HepG2 (cell line): ENCODE results near the gene ARHGAP12. TPM values are rescaled to one million over a fixed set of nuclear protein-coding genes. Genes with fewer than 3 reads are reported as not detected.
A peak's percentile ranks its signal among the peaks of the same experiment; 100 is the strongest.

Source experiments
- AGO2 ChIP-seq: fragments of 200-400 bp; formaldehyde crosslinking; optimal IDR thresholded peaks from 2 replicates; pipeline ENCODE3; 2017; ENCODE audit warnings: mild to moderate bottlenecking, low read depth, low read length, moderate library complexity
- FOSL2 ChIP-seq: sonication (generic); formaldehyde crosslinking; IDR thresholded peaks from 2 replicates; pipeline ENCODE4 v1.4.0; 2020; ENCODE audit warnings: missing genetic modification reagents
- KAT7 ChIP-seq: IDR thresholded peaks from 2 replicates; pipeline ENCODE4 v1.6.1; 2018; ENCODE audit warnings: borderline replicate concordance, missing compliant biosample characterization
- MBNL3 ChIP-seq: fragments of 250-450 bp; sonication (Bioruptor Pico); conservative IDR thresholded peaks from 2 replicates; pipeline ENCODE4 v1.8.0; 2022; ENCODE audit warnings: mild to moderate bottlenecking, inconsistent platforms
- RBFOX2 ChIP-seq: fragments of 200-400 bp; formaldehyde crosslinking; IDR thresholded peaks from 2 replicates; pipeline ENCODE4 v1.6.1; 2017; ENCODE audit warnings: low read depth, mild to moderate bottlenecking, low read length
- TFE3 ChIP-seq: IDR thresholded peaks from 2 replicates; pipeline ENCODE4 v1.6.1; 2016
- ZIK1 ChIP-seq: sonication (generic); formaldehyde crosslinking; IDR thresholded peaks from 2 replicates; pipeline ENCODE4 v1.5.0; 2020; ENCODE audit warnings: mild to moderate bottlenecking, low read depth, missing genetic modification reagents, borderline replicate concordance
- ZMYM3 ChIP-seq: sonication (generic); formaldehyde crosslinking; IDR thresholded peaks from 2 replicates; pipeline ENCODE4 v1.5.1; 2020; ENCODE audit warnings: mild to moderate bottlenecking, missing genetic modification reagents
- ZNF142 ChIP-seq: sonication (generic); formaldehyde crosslinking; IDR thresholded peaks from 2 replicates; pipeline ENCODE4 v1.4.0; 2020; ENCODE audit warnings: missing genetic modification reagents
- ZNF737 ChIP-seq: sonication (generic); formaldehyde crosslinking; IDR thresholded peaks from 2 replicates; pipeline ENCODE4 v1.5.0; 2020; ENCODE audit warnings: missing genetic modification reagents, mild to moderate bottlenecking, borderline replicate concordance
- polyA plus RNA-seq, 8 experiments: library from polyadenylated mRNA; depleted of rRNA in 3 of 8; stranded (reverse) in 7 of 8; unstranded in 1 of 8; fragments of >200 nt; fragmentation: Illumina TruSeq in 4 of 8; extraction: Trizol in 4 of 8; gene quantifications; 2 replicates each; pipeline versions ENCODE4 v1.2.1 to v1.2.3, GENCODE V29; 2011 to 2016; ENCODE audit warnings: low read depth in 4 of 8, missing spikeins in 1 of 8, mixed read lengths in 1 of 8; ENCODE audit not compliant: insufficient read depth in 1 of 8
- total RNA-seq, 5 experiments: library from RNA; depleted of rRNA; stranded (reverse); fragments of >200 nt; fragmentation: Illumina TruSeq; extraction: Trizol; gene quantifications; 2 replicates each; pipeline ENCODE4 v1.2.3, GENCODE V29; 2016; ENCODE audit warnings: low read depth in 1 of 5
- TF ChIP-seq, protein P1 (sequence below): IDR thresholded peaks from 2 replicates; pipeline ENCODE4 v1.6.1; 2016
- TF ChIP-seq, protein P2 (sequence below): sonication (generic); formaldehyde crosslinking; IDR thresholded peaks from 2 replicates; pipeline ENCODE4 v1.4.0; 2020; ENCODE audit warnings: missing genetic modification reagents
- TF ChIP-seq, protein P3 (sequence below): sonication (generic); formaldehyde crosslinking; IDR thresholded peaks from 2 replicates; pipeline ENCODE4 v1.4.0; 2020; ENCODE audit warnings: missing genetic modification reagents, mild to moderate bottlenecking, borderline replicate concordance
- TF ChIP-seq, protein P4 (sequence below): sonication (generic); formaldehyde crosslinking; IDR thresholded peaks from 2 replicates; pipeline ENCODE4 v1.8.0; 2022; ENCODE audit warnings: mild to moderate bottlenecking, missing genetic modification reagents; ENCODE audit not compliant: insufficient replicate concordance

Gene ARHGAP12
- total and polyA plus RNA-seq, 2 of the 13 experiments (the other 11 are each of a cell fraction or from before 2014, with no cell fraction given): 25.0 to 54.6 TPM

DNA sequence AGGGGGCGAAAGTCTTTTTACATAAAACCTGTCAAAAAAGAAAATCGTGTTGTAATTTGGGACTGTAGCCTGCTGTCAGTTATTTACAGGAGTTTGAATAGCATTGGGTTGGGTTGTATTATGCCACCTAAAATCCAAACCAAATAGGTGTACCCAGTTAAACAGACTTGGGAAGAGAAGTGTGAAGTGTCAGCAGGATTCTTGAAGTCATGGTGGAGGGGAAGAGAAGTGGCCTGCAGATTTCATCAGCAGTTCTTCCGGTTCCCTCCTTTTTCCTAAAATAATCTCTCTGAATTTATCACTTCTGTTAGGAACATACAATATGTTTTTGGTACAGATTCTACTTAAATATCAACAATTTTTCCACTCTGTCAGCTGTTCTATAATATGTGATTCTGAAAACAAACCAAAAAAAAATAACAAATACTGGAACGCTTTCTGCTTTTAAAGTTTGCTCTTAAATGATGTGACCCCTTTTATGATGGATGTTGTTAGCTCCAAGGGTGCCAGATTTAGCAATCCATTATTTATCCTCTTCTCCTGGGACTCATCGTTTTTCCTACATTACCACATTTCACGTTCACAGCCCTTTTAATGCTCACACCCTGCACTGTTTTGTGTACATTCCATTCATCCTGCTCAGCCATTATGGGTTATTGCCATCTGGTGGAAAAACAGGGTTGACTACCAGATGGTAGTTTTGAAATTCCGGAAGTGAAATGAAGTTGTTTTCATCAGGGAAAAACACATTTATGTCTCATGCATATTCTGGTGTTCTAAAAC is 18.7 kb upstream of the ARHGAP12 start (continued):
- TF ChIP-seq TFE3 (CRISPR knock-in tag) (no peak), ZNF142 (CRISPR knock-in tag) (no peak), ZNF737 (CRISPR knock-in tag) (no peak), ZMYM3 (CRISPR knock-in tag) (no peak), AGO2 (no peak), FOSL2 (CRISPR knock-in tag) (peak; percentile 74), MBNL3 (no peak), RBFOX2 (no peak), ZIK1 (no peak), KAT7 (CRISPR knock-in tag) (no peak)
- TF ChIP-seq, protein P1, sequence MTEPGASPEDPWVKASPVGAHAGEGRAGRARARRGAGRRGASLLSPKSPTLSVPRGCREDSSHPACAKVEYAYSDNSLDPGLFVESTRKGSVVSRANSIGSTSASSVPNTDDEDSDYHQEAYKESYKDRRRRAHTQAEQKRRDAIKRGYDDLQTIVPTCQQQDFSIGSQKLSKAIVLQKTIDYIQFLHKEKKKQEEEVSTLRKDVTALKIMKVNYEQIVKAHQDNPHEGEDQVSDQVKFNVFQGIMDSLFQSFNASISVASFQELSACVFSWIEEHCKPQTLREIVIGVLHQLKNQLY (CRISPR knock-in tag): 0 out of 2 replicates have a peak, but pooled peaks have one; percentile 13
- TF ChIP-seq, protein P2, sequence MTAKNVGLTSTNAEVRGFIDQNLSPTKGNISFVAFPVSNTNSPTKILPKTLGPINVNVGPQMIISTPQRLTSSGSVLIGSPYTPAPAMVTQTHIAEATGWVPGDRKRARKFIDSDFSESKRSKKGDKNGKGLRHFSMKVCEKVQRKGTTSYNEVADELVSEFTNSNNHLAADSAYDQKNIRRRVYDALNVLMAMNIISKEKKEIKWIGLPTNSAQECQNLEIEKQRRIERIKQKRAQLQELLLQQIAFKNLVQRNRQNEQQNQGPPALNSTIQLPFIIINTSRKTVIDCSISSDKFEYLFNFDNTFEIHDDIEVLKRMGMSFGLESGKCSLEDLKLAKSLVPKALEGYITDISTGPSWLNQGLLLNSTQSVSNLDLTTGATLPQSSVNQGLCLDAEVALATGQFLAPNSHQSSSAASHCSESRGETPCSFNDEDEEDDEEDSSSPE (CRISPR knock-in tag): no peak
- TF ChIP-seq, protein P3, sequence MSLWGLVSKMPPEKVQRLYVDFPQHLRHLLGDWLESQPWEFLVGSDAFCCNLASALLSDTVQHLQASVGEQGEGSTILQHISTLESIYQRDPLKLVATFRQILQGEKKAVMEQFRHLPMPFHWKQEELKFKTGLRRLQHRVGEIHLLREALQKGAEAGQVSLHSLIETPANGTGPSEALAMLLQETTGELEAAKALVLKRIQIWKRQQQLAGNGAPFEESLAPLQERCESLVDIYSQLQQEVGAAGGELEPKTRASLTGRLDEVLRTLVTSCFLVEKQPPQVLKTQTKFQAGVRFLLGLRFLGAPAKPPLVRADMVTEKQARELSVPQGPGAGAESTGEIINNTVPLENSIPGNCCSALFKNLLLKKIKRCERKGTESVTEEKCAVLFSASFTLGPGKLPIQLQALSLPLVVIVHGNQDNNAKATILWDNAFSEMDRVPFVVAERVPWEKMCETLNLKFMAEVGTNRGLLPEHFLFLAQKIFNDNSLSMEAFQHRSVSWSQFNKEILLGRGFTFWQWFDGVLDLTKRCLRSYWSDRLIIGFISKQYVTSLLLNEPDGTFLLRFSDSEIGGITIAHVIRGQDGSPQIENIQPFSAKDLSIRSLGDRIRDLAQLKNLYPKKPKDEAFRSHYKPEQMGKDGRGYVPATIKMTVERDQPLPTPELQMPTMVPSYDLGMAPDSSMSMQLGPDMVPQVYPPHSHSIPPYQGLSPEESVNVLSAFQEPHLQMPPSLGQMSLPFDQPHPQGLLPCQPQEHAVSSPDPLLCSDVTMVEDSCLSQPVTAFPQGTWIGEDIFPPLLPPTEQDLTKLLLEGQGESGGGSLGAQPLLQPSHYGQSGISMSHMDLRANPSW: no peak
- TF ChIP-seq, protein P4, sequence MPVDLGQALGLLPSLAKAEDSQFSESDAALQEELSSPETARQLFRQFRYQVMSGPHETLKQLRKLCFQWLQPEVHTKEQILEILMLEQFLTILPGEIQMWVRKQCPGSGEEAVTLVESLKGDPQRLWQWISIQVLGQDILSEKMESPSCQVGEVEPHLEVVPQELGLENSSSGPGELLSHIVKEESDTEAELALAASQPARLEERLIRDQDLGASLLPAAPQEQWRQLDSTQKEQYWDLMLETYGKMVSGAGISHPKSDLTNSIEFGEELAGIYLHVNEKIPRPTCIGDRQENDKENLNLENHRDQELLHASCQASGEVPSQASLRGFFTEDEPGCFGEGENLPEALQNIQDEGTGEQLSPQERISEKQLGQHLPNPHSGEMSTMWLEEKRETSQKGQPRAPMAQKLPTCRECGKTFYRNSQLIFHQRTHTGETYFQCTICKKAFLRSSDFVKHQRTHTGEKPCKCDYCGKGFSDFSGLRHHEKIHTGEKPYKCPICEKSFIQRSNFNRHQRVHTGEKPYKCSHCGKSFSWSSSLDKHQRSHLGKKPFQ (CRISPR knock-in tag): no peak
